SK-N-SH treated with all-trans-retinoic acid at 6 μM for 48 hours (cell line): ENCODE data around the gene MRPL36.

Experiments
- ATAC-seq: fragments of 200-7000 bp; cut with Tn5 transposase; 3 replicates; pipeline ENCODE4 v1.9.1; 2020; ENCODE audit warnings: mild to moderate bottlenecking, moderate library complexity
- ARNTL ChIP-seq: fragments of 450-650 bp; formaldehyde crosslinking; IDR thresholded peaks from 2 replicates; pipeline ENCODE4 v1.5.0; 2020; ENCODE audit warnings: low read depth, mild to moderate bottlenecking, moderate library complexity, borderline replicate concordance
- BACH2 ChIP-seq: fragments of 250-450 bp; sonication (Bioruptor Pico); IDR thresholded peaks from 2 replicates; pipeline ENCODE4 v1.9.0; 2021; ENCODE audit warnings: mild to moderate bottlenecking, borderline replicate concordance
- CSDC2 ChIP-seq: fragments of 250-450 bp; sonication (Bioruptor Pico); IDR thresholded peaks from 2 replicates; pipeline ENCODE4 v1.5.0; 2020; ENCODE audit warnings: mild to moderate bottlenecking, moderate library complexity
- GLIS3 ChIP-seq: fragments of 250-450 bp; sonication (Bioruptor Pico); IDR thresholded peaks from 2 replicates; pipeline ENCODE4 v1.5.0; 2020; ENCODE audit warnings: mild to moderate bottlenecking, moderate library complexity
- ISL1 ChIP-seq: fragments of 250-450 bp; sonication (Bioruptor Pico); IDR thresholded peaks from 2 replicates; pipeline ENCODE4 v2.1.2; 2022; ENCODE audit warnings: mild to moderate bottlenecking, moderate library complexity
- OSR1 ChIP-seq: fragments of 250-450 bp; sonication (Bioruptor Pico); IDR thresholded peaks from 2 replicates; pipeline ENCODE4 v1.8.0; 2022; ENCODE audit warnings: moderate library complexity, mild to moderate bottlenecking, inconsistent platforms
- PPARA ChIP-seq: fragments of 250-450 bp; sonication (Bioruptor Pico); IDR thresholded peaks from 2 replicates; pipeline ENCODE4 v1.5.0; 2020; ENCODE audit warnings: mild to moderate bottlenecking, borderline replicate concordance
- RARB ChIP-seq: fragments of 250-450 bp; sonication (Bioruptor Pico); IDR thresholded peaks from 2 replicates; pipeline ENCODE4 v1.8.0; 2021; ENCODE audit warnings: mild to moderate bottlenecking, moderate library complexity
- SNAI2 ChIP-seq: fragments of 250-450 bp; sonication (Bioruptor Pico); IDR thresholded peaks from 2 replicates; pipeline ENCODE4 v1.5.0; 2020; ENCODE audit warnings: mild to moderate bottlenecking, moderate library complexity
- TCF4 ChIP-seq: fragments of 250-450 bp; sonication (Bioruptor Pico); IDR thresholded peaks from 2 replicates; pipeline ENCODE4 v1.8.0; 2021; ENCODE audit warnings: mild to moderate bottlenecking, moderate library complexity, borderline replicate concordance
- TOX ChIP-seq: fragments of 250-450 bp; sonication (Bioruptor Pico); IDR thresholded peaks from 2 replicates; pipeline ENCODE4 v1.8.0; 2021; ENCODE audit warnings: mild to moderate bottlenecking, moderate library complexity, borderline replicate concordance
- ZC3H10 ChIP-seq: fragments of 250-450 bp; sonication (Bioruptor Pico); IDR thresholded peaks from 2 replicates; pipeline ENCODE4 v1.5.1; 2021; ENCODE audit warnings: mild to moderate bottlenecking, moderate library complexity
- ZFP3 ChIP-seq: fragments of 250-450 bp; sonication (Bioruptor Pico); IDR thresholded peaks from 2 replicates; pipeline ENCODE4 v1.5.0; 2020; ENCODE audit warnings: mild to moderate bottlenecking, moderate library complexity
- ZFP30 ChIP-seq: fragments of 450-650 bp; formaldehyde crosslinking; IDR thresholded peaks from 2 replicates; pipeline ENCODE4 v1.5.0; 2022; ENCODE audit warnings: mild to moderate bottlenecking, moderate library complexity
- ZNF565 ChIP-seq: fragments of 450-650 bp; formaldehyde crosslinking; conservative IDR thresholded peaks from 2 replicates; pipeline ENCODE4 v1.5.0; 2020; ENCODE audit warnings: low read depth, mild to moderate bottlenecking, moderate library complexity
- ZNF70 ChIP-seq: fragments of 450-650 bp; formaldehyde crosslinking; IDR thresholded peaks from 2 replicates; pipeline ENCODE4 v1.5.0; 2020; ENCODE audit warnings: mild to moderate bottlenecking, moderate library complexity
- ZNF8 ChIP-seq: fragments of 450-650 bp; formaldehyde crosslinking; IDR thresholded peaks from 2 replicates; pipeline ENCODE4 v1.5.0; 2020; ENCODE audit warnings: mild to moderate bottlenecking, moderate library complexity
- TF ChIP-seq, protein P1 (sequence below): fragments of 250-450 bp; sonication (Bioruptor Pico); IDR thresholded peaks from 2 replicates; pipeline ENCODE4 v1.5.1; 2021; ENCODE audit warnings: mild to moderate bottlenecking, moderate library complexity
- TF ChIP-seq, protein P2 (sequence below): fragments of 250-450 bp; sonication (Bioruptor Pico); IDR thresholded peaks from 2 replicates; pipeline ENCODE4 v1.5.0; 2020; ENCODE audit warnings: mild to moderate bottlenecking, moderate library complexity
- TF ChIP-seq, protein P3 (sequence below): fragments of 250-450 bp; sonication (Bioruptor Pico); IDR thresholded peaks from 2 replicates; pipeline ENCODE4 v1.5.1; 2020; ENCODE audit warnings: low read depth, mild to moderate bottlenecking, moderate library complexity
- TF ChIP-seq, protein P4 (sequence below): fragments of 250-450 bp; sonication (Bioruptor Pico); IDR thresholded peaks from 2 replicates; pipeline ENCODE4 v1.8.0; 2021; ENCODE audit warnings: low read depth, mild to moderate bottlenecking, moderate library complexity, borderline replicate concordance

Gene MRPL36

DNA sequence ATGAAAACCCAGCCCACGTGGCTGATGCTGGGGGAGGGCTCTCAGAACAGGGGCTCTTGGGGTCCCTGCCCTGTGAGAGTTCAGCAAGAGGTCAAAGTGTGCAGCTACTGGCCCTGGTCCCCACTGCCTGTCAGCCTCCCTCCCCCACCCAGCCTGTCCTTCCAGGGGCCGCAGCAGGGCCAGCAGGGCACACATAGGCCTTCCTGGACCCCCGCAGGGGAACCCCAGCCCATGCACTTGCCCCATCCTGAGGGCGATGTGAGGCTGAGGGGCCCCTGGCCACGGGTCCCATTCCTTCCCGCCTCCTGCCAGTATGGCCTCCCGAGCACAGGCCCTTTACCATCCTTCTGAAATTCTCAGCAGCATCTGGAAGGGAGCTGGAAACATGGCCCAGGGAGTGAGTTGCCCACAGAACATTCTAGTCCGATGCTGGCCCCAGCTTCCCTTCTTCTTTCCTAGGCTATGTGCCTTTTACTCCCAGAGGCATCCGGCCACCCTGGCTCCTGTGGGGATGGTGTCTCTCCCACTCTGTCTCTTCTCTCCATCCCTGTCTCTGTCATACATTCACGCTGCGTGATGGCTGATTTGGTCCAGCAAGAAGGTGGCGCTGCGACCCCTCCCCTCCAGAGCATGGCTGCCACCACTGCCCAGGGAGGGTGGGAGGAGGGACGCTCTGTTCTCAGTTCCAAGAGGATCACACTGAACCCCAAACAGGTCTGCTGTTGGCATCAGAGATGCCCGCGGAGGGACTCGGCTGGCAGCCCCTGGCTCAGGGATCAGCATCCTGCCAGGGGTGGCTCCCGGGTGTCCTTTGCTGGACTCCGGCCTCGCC is 19.6 kb downstream of the MRPL36 start:
- TF ChIP-seq ARNTL (CRISPR knock-in tag) (no peak), CSDC2 (CRISPR knock-in tag) (no peak), ZFP3 (CRISPR knock-in tag) (no peak), RARB (CRISPR knock-in tag) (no peak), ZFP30 (CRISPR knock-in tag) (no peak), SNAI2 (no peak), ZNF70 (CRISPR knock-in tag) (no peak), ZNF565 (CRISPR knock-in tag) (no peak), ZNF8 (no peak), BACH2 (no peak)
- TF ChIP-seq, protein P1, sequence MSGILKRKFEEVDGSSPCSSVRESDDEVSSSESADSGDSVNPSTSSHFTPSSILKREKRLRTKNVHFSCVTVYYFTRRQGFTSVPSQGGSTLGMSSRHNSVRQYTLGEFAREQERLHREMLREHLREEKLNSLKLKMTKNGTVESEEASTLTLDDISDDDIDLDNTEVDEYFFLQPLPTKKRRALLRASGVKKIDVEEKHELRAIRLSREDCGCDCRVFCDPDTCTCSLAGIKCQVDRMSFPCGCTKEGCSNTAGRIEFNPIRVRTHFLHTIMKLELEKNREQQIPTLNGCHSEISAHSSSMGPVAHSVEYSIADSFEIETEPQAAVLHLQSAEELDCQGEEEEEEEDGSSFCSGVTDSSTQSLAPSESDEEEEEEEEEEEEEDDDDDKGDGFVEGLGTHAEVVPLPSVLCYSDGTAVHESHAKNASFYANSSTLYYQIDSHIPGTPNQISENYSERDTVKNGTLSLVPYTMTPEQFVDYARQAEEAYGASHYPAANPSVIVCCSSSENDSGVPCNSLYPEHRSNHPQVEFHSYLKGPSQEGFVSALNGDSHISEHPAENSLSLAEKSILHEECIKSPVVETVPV (CRISPR knock-in tag): no peak
- TF ChIP-seq, protein P2, sequence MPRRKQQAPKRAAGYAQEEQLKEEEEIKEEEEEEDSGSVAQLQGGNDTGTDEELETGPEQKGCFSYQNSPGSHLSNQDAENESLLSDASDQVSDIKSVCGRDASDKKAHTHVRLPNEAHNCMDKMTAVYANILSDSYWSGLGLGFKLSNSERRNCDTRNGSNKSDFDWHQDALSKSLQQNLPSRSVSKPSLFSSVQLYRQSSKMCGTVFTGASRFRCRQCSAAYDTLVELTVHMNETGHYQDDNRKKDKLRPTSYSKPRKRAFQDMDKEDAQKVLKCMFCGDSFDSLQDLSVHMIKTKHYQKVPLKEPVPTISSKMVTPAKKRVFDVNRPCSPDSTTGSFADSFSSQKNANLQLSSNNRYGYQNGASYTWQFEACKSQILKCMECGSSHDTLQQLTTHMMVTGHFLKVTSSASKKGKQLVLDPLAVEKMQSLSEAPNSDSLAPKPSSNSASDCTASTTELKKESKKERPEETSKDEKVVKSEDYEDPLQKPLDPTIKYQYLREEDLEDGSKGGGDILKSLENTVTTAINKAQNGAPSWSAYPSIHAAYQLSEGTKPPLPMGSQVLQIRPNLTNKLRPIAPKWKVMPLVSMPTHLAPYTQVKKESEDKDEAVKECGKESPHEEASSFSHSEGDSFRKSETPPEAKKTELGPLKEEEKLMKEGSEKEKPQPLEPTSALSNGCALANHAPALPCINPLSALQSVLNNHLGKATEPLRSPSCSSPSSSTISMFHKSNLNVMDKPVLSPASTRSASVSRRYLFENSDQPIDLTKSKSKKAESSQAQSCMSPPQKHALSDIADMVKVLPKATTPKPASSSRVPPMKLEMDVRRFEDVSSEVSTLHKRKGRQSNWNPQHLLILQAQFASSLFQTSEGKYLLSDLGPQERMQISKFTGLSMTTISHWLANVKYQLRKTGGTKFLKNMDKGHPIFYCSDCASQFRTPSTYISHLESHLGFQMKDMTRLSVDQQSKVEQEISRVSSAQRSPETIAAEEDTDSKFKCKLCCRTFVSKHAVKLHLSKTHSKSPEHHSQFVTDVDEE (CRISPR knock-in tag): no peak
- TF ChIP-seq, protein P3, sequence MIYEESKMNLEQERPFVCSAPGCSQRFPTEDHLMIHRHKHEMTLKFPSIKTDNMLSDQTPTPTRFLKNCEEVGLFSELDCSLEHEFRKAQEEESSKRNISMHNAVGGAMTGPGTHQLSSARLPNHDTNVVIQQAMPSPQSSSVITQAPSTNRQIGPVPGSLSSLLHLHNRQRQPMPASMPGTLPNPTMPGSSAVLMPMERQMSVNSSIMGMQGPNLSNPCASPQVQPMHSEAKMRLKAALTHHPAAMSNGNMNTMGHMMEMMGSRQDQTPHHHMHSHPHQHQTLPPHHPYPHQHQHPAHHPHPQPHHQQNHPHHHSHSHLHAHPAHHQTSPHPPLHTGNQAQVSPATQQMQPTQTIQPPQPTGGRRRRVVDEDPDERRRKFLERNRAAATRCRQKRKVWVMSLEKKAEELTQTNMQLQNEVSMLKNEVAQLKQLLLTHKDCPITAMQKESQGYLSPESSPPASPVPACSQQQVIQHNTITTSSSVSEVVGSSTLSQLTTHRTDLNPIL (CRISPR knock-in tag): no peak
- ATAC-seq: no peak

DNA sequence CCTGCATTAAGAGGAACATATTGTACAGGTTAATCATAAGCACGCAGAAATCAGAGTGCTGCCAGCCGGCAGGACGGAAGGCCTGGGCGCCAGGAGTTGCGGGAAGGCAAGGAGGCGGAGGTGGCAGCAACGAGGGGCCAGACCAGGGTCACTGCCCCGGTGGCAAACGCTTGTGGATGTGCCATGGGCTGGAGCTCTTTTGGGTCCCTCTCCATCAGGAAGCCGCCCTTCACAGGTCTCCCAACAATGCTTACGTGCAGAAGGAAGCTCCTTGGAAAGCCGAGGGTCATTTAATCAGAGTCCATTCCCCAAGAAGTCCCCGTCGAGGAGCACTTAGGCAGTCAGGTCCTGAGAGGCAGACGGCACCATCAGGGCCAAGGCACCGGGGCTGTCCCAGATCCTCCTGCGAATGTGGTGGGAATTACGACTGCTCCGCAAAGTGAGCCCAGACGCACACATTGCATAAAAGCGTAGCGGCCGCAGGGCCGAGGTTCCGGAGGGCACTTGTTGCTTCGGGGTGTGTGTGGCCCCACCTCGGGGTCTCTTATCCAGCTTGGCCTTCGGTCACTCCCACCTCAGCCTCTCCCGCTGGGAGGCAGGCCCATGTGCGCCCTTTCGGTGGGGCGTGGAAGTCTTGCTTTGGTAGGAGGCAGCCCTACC is 20.5 kb downstream of the MRPL36 start:
- TF ChIP-seq CSDC2 (CRISPR knock-in tag) (no peak), ZNF565 (CRISPR knock-in tag) (no peak), RARB (CRISPR knock-in tag) (no peak), BACH2 (no peak), TCF4 (no peak), PPARA (CRISPR knock-in tag) (no peak), GLIS3 (CRISPR knock-in tag) (no peak), TOX (CRISPR knock-in tag) (no peak), SNAI2 (no peak), ZFP3 (CRISPR knock-in tag) (no peak), ISL1 (CRISPR knock-in tag) (no peak), ZC3H10 (no peak), ZFP30 (CRISPR knock-in tag) (no peak), OSR1 (CRISPR knock-in tag) (no peak)
- TF ChIP-seq, protein P4, sequence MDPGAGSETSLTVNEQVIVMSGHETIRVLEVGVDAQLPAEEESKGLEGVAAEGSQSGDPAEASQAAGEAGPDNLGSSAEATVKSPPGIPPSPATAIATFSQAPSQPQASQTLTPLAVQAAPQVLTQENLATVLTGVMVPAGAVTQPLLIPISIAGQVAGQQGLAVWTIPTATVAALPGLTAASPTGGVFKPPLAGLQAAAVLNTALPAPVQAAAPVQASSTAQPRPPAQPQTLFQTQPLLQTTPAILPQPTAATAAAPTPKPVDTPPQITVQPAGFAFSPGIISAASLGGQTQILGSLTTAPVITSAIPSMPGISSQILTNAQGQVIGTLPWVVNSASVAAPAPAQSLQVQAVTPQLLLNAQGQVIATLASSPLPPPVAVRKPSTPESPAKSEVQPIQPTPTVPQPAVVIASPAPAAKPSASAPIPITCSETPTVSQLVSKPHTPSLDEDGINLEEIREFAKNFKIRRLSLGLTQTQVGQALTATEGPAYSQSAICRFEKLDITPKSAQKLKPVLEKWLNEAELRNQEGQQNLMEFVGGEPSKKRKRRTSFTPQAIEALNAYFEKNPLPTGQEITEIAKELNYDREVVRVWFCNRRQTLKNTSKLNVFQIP (CRISPR knock-in tag): no peak
- TF ChIP-seq, protein P3 (CRISPR knock-in tag): no peak
- TF ChIP-seq, protein P1 (CRISPR knock-in tag): no peak
- TF ChIP-seq, protein P2 (CRISPR knock-in tag): no peak
- ATAC-seq: no peak
